ENCODE results near the gene CYP27C1.

GRCh38 chr2:127172306-127172705 lies 47.8 kb downstream of the CYP27C1 start:
- TF ChIP-seq POLR2AphosphoS5 (IDR thresholded peaks at IDR 0.05): no peak
- TF ChIP-seq, protein P1, sequence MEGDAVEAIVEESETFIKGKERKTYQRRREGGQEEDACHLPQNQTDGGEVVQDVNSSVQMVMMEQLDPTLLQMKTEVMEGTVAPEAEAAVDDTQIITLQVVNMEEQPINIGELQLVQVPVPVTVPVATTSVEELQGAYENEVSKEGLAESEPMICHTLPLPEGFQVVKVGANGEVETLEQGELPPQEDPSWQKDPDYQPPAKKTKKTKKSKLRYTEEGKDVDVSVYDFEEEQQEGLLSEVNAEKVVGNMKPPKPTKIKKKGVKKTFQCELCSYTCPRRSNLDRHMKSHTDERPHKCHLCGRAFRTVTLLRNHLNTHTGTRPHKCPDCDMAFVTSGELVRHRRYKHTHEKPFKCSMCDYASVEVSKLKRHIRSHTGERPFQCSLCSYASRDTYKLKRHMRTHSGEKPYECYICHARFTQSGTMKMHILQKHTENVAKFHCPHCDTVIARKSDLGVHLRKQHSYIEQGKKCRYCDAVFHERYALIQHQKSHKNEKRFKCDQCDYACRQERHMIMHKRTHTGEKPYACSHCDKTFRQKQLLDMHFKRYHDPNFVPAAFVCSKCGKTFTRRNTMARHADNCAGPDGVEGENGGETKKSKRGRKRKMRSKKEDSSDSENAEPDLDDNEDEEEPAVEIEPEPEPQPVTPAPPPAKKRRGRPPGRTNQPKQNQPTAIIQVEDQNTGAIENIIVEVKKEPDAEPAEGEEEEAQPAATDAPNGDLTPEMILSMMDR (IDR thresholded peaks at IDR 0.05): no peak
- no peak for TF ChIP-seq POLR2A (IDR thresholded peaks at IDR 0.05)
